ENCODE results near the gene CHAC2.

- no peak for TF ChIP-seq CTCF (conservative IDR thresholded peaks at IDR 0.05 in 1 of 2, IDR thresholded peaks at IDR 0.05 in 1 of 2; ENCODE audit: low read depth in 1 of 2, low read length in 2 of 2)
- no peak for TF ChIP-seq EZH2 (IDR thresholded peaks at IDR 0.05; ENCODE audit: low read length, missing control alignments)
Observed at GRCh38 chr2:53755121-53755520, 12.5 kb upstream of the CHAC2 start.

All from fibroblast of lung (primary cell).